ENCODE measurements around the gene TSSK2.

- TF ChIP-seq CTCF (IDR thresholded peaks at IDR 0.05) = no peak
- TF ChIP-seq POLR2A (IDR thresholded peaks at IDR 0.05) = no peak
- no peak for TF ChIP-seq POLR2AphosphoS5 (IDR thresholded peaks at IDR 0.05; ENCODE audit: insufficient read depth in 1 of 2, low read depth in 1 of 2)
These were observed 16.0 kb upstream of the TSSK2 start for GRCh38 chr22:19114984-19115552.
